Ovary (tissue), 9 donors: ENCODE measurements around the gene SREBF1. TPM values are rescaled to one million over a fixed set of nuclear protein-coding genes. Genes with fewer than 3 reads are reported as not detected.

Experiments used
- DNase-seq, 5 donors: peaks; one replicate each; pipeline ENCODE4 v3.0.0-alpha.2; 2019 to 2020
- H3K27ac ChIP-seq, 2 donors: fragments of 200-600 bp; one replicate each; pipeline versions ENCODE4 v1.5.1 to v1.8.0; 2019 to 2022
- H3K27me3 ChIP-seq: fragments of 200-600 bp; one replicate; pipeline ENCODE4 v1.8.0; 2022
- H3K36me3 ChIP-seq: fragments of 200-600 bp; sonication (generic); one replicate; pipeline ENCODE4 v1.5.1; 2019
- H3K4me1 ChIP-seq: one replicate; pipeline ENCODE4 v1.8.1; 2013; ENCODE audit warnings: mild to moderate bottlenecking, moderate library complexity; ENCODE audit not compliant: insufficient read depth
- H3K4me3 ChIP-seq: fragments of 200-600 bp; sonication (generic); one replicate; pipeline ENCODE4 v1.5.1; 2017
- H3K9me3 ChIP-seq, 2 donors: fragments of 200-600 bp in 1 of 2; sonication (generic) in 1 of 2; one replicate each; pipeline versions ENCODE4 v1.5.1 to v1.8.1; 2013 to 2019; ENCODE audit warnings: mild to moderate bottlenecking in 1 of 2, moderate library complexity in 1 of 2
- EP300 ChIP-seq: sonication (generic); formaldehyde crosslinking; IDR thresholded peaks from one replicate; pipeline ENCODE4 v1.6.1; 2017; ENCODE audit warnings: antibody characterized with exemption
- POLR2A ChIP-seq: fragments of 450-650 bp; IDR thresholded peaks from one replicate; pipeline ENCODE4 v1.6.1; 2017; ENCODE audit warnings: antibody characterized with exemption, mild to moderate bottlenecking, moderate library complexity
- WGBS, 3 donors: extraction: QIAGEN DNeasy Blood & Tissue Kit in 1 of 3; methylation state at CpG; one replicate each; pipeline versions ENCODE4 v1.1.5 to v1.1.7; 2013 to 2017; 5-methylcytosine and 5-hydroxymethylcytosine counted together
- intact Hi-C, 4 donors: fragments of 100-400 bp; cut with DNase I; formaldehyde crosslinking; loops; one replicate each; pipeline versions ENCODE4 v1.11.0 to v1.15.1; 2022 to 2023
- polyA plus RNA-seq, 2 donors: library from polyadenylated mRNA; stranded (reverse); fragments of 200-250 nt in 1 of 2; fragments of 350-450 nt in 1 of 2; fragmentation: Illumina TruSeq in 1 of 2; extraction: RNeasy Lipid Tissue Mini Kit (QIAGEN cat#74804) in 1 of 2; gene quantifications; one replicate each; pipeline ENCODE4 v1.2.3, GENCODE V29; 2013 to 2014
- total RNA-seq, 7 donors: library from RNA; depleted of rRNA in 2 of 7; stranded (reverse); fragments of >200 nt in 2 of 7; fragmentation: NEBNext Ultra II Directional in 3 of 7; extraction: Animal tissue kit (Norgen Biotek cat#: 25700) in 3 of 7; gene quantifications; one replicate each; pipeline versions ENCODE4 v1.1.0 to v1.2.4, GENCODE V29; 2016 to 2023
- TF ChIP-seq, protein P1 (sequence below), 3 donors: fragments of 450-650 bp in 2 of 3; fragments of 200-600 bp in 1 of 3; IDR thresholded peaks; one replicate each; pipeline versions ENCODE4 v1.5.1 to v1.8.0; 2016 to 2022; ENCODE audit warnings: antibody characterized with exemption in 3 of 3, mild to moderate bottlenecking in 1 of 3
- donor health status: DM: no; HTN: no; CAD: no; lungs with moderate emphysema.
- donor health status: DM: no; HTN: no; CAD: no.
- donor health status: Bipolar disorder and iron deficiency.
- donor health status: DM: yes; HTN: yes; CAD: no.
- donor health status: DM: no; HTN: no; CAD: no.
- donor health status: DM: yes; HTN: yes; CAD: no.

The SREBF1 gene
- total and polyA plus RNA-seq, 9 donors: 24.3 to 190 (median 88.2) TPM

DNA sequence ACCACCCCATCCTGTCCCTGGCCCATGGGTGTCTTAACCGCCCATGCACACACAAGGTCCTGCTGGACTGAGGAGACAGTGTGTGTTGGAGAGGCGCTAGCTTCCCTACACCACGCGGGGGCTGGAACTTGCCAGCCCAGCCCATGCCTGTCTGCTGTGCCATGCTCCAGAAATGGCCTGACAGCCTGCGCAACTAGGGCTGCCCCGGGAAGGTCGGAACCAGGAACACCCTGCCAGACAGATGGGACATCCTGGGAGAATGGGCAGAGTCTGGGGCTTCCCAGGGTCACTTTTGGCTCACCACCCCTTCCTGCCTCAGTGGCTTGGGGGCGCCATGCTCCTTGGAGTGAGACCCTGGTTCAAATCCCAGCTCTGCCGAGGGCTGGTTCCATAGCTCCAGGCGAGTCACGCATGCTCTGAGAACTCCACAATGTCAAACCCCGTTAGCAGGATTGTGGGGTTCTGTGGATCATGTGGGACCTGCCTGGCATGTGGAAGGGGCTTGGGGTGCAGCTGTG lies 36.2 kb downstream of the SREBF1 start:
- no peaks in the 10 kb centered on the region for H3K27me3 ChIP-seq
- H3K4me3 ChIP-seq: no peak overlapping the region
- no peaks in the 10 kb centered on the region for H3K36me3 ChIP-seq
- H3K27ac ChIP-seq: no peak overlapping the region
- intact Hi-C loops: loop anchor here in 2 of 4 donors (10.0 kb wide), 2 partner anchors 106 to 116 kb away; partner anchors contain the start of gene RAI1 (in 1 of the 2)
- TF ChIP-seq, protein P1, sequence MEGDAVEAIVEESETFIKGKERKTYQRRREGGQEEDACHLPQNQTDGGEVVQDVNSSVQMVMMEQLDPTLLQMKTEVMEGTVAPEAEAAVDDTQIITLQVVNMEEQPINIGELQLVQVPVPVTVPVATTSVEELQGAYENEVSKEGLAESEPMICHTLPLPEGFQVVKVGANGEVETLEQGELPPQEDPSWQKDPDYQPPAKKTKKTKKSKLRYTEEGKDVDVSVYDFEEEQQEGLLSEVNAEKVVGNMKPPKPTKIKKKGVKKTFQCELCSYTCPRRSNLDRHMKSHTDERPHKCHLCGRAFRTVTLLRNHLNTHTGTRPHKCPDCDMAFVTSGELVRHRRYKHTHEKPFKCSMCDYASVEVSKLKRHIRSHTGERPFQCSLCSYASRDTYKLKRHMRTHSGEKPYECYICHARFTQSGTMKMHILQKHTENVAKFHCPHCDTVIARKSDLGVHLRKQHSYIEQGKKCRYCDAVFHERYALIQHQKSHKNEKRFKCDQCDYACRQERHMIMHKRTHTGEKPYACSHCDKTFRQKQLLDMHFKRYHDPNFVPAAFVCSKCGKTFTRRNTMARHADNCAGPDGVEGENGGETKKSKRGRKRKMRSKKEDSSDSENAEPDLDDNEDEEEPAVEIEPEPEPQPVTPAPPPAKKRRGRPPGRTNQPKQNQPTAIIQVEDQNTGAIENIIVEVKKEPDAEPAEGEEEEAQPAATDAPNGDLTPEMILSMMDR (IDR thresholded peaks at IDR 0.05): no peak
- TF ChIP-seq EP300: no peak
- no peak for TF ChIP-seq POLR2A
- H3K4me1 ChIP-seq: no peaks in the 10 kb centered on the region
- WGBS, 3 donors: 90 to 92% (median 91%) methylated on average over 12 of the region's 12 CpGs
- DNase-seq: no peak
- H3K9me3 ChIP-seq: no peaks in the 10 kb centered on the region

DNA sequence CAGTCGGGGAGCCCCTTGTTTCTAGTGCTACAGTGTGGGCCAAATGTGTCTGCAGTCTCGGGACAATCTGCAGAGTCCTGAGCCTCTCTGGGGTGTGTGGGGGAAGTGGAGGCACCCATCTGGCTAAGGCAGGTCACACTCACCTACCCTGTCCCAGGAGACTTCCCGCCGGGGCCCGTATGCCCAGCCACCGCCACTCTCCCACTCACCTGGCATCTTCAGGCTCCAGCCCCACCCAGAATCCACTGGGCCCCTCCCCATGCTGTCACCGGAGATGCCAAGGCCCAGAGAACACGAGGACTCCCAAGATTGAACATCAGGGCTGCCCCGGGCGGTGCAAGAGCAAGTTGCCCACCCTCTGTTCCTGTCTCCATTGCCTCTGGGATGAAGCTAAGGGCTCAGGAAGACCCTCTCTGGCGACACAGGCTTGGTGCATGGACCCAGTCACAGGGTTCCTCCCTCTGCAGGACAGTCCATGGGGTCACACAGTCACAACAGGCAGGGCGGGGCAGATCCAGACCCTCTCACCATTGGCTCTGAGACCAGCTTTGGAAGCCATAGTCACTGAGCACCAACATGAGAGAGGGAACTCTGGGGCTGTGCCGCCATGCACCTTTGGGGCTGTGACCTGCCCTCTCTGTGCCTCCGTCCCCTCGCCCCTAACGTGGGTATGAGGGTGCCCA lies 38.1 kb downstream of the SREBF1 start:
- Histone ChIP-seq H3K4me1 (no peaks in the 10 kb centered on the region), H3K9me3 (no peaks in the 10 kb centered on the region), H3K36me3 (no peaks in the 10 kb centered on the region), H3K4me3 (no peak overlapping the region), H3K27me3 (no peaks in the 10 kb centered on the region), H3K27ac (no peak overlapping the region)
- intact Hi-C loops: no loop called here
- no peak for TF ChIP-seq POLR2A
- no peak for TF ChIP-seq EP300
- WGBS, 3 donors: 86 to 87% (median 87%) methylated on average over 14 to 16 of the region's 16 CpGs
- DNase-seq: no peak

DNA sequence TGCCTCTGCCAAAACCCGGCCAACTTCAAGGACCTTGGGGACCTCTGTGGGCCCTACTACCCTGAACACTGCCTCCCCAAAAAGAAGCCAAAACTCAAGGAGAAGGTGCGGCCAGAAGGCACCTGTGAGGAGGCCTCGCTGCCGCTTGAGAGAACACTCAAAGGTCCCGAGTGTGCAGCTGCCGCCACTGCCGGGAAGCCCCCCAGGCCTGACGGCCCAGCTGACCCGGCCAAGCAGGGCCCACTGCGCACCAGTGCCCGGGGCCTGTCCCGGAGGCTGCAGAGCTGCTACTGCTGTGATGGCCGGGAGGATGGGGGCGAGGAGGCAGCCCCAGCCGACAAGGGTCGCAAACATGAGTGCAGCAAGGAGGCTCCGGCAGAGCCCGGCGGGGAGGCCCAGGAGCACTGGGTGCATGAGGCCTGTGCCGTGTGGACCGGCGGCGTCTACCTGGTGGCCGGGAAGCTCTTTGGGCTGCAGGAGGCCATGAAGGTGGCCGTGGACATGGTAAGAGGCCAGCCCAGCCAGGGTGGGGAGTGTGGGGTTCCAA lies 38.7 kb downstream of the SREBF1 start:
- 90 to 94% (median 91%) methylated on average over 25 of the region's 25 CpGs for WGBS, 3 donors
- Histone ChIP-seq H3K4me1 (peaks cover 2% of the 10 kb centered on the region), H3K27me3 (no peaks in the 10 kb centered on the region), H3K36me3 (no peaks in the 10 kb centered on the region), H3K27ac (no peak overlapping the region), H3K9me3 (no peaks in the 10 kb centered on the region), H3K4me3 (no peak overlapping the region)
- TF ChIP-seq POLR2A (no peak), EP300 (no peak)
- TF ChIP-seq, protein P1 (IDR thresholded peaks at IDR 0.05): no peak
- intact Hi-C loops: no loop called here
- DNase-seq: no peak

DNA sequence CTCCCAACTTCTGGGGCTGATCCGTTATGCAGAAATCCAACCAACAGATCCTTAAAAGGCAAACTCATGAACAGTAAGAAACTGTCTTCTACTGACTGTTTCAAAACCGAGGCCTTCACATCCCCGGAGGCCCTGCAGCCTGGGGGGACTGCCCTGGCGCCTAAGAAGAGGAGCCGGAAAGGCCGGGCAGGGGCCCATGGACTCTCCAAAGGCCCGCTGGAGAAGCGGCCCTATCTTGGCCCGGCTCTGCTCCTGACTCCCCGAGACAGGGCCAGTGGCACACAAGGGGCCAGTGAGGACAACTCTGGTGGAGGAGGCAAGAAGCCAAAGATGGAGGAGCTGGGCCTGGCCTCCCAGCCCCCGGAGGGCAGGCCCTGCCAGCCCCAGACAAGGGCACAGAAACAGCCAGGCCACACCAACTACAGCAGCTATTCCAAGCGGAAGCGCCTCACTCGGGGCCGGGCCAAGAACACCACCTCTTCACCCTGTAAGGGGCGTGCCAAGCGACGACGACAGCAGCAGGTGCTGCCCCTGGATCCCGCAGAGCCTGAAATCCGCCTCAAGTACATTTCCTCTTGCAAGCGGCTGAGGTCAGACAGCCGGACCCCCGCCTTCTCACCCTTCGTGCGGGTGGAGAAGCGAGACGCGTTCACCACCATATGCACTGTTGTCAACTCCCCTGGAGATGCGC lies 39.5 kb downstream of the SREBF1 start:
- H3K4me3 ChIP-seq: no peak overlapping the region
- DNase-seq: no peak
- TF ChIP-seq, protein P1 (IDR thresholded peaks at IDR 0.05): no peak
- TF ChIP-seq POLR2A (no peak), EP300 (no peak)
- H3K36me3 ChIP-seq: no peaks in the 10 kb centered on the region
- no peaks in the 10 kb centered on the region for H3K27me3 ChIP-seq
- intact Hi-C loops: no loop called here
- peaks cover 5% of the 10 kb centered on the region for H3K4me1 ChIP-seq
- H3K27ac ChIP-seq: no peak overlapping the region
- H3K9me3 ChIP-seq: no peaks in the 10 kb centered on the region
- WGBS, 3 donors: 89 to 92% (median 91%) methylated on average over 30 of the region's 30 CpGs
